Astrocyte (in vitro differentiated cells and primary cell): ENCODE data around the gene GRIA1. TPM values are rescaled to one million over a fixed set of nuclear protein-coding genes. Genes with fewer than 3 reads are reported as not detected.

ENCODE experiments used
- DNase-seq: peaks from one replicate; pipeline ENCODE4 v3.0.0-alpha.2; 2010; ENCODE audit warnings: low read depth
- FAIRE-seq: peaks from 2 replicates; lab custom pipeline; 2011; peaks lifted over from hg19 to GRCh38; lab: Jason Lieb, UNC
- H2AFZ ChIP-seq: 2 replicates; pipeline ENCODE4 v1.6.0; 2012; ENCODE audit warnings: low read depth, low read length, inconsistent platforms
- H3K27ac ChIP-seq: 2 replicates; pipeline ENCODE4 v1.5.1; 2011; ENCODE audit warnings: low read depth, low read length, inconsistent platforms
- H3K27me3 ChIP-seq: 2 replicates; pipeline ENCODE4 v1.6.0; 2011; ENCODE audit warnings: low read length, inconsistent platforms; ENCODE audit not compliant: insufficient read depth
- H3K36me3 ChIP-seq: 2 replicates; pipeline ENCODE4 v1.5.1; 2011; ENCODE audit warnings: low read length, inconsistent platforms; ENCODE audit not compliant: insufficient read depth
- H3K4me1 ChIP-seq: 2 replicates; pipeline ENCODE4 v1.5.1; 2011; ENCODE audit warnings: low read length, inconsistent platforms; ENCODE audit not compliant: insufficient read depth
- H3K4me2 ChIP-seq: 2 replicates; pipeline ENCODE4 v1.6.0; 2012; ENCODE audit warnings: low read length, inconsistent platforms
- H3K4me3 ChIP-seq: 2 replicates; pipeline ENCODE4 v1.5.1; 2011; ENCODE audit warnings: low read depth, mild to moderate bottlenecking, low read length, inconsistent platforms; ENCODE audit not compliant: insufficient read depth
- H3K79me2 ChIP-seq: 2 replicates; pipeline ENCODE4 v1.6.0; 2012; ENCODE audit warnings: mild to moderate bottlenecking, low read length, inconsistent platforms; ENCODE audit not compliant: insufficient read depth
- H3K9ac ChIP-seq: 2 replicates; pipeline ENCODE4 v1.6.0; 2012; ENCODE audit warnings: mild to moderate bottlenecking, low read length, inconsistent platforms
- H3K9me3 ChIP-seq: 2 replicates; pipeline ENCODE4 v1.5.1; 2012; ENCODE audit warnings: low read depth, mild to moderate bottlenecking, low read length, inconsistent platforms; ENCODE audit not compliant: insufficient read depth
- H4K20me1 ChIP-seq: 2 replicates; pipeline ENCODE4 v1.6.0; 2012; ENCODE audit warnings: low read length, inconsistent platforms; ENCODE audit not compliant: insufficient read depth
- H3K27ac Mint-ChIP-seq: one replicate; pipeline ENCODE4 v1.8.0; 2021; ENCODE audit warnings: mild to moderate bottlenecking, mixed read lengths; ENCODE audit not compliant: unreplicated experiment
- H3K27me3 Mint-ChIP-seq: one replicate; pipeline ENCODE4 v1.8.0; 2021; ENCODE audit warnings: low read depth, mixed read lengths; ENCODE audit not compliant: unreplicated experiment
- H3K36me3 Mint-ChIP-seq: one replicate; pipeline ENCODE4 v1.8.0; 2021; ENCODE audit warnings: low read depth, mixed read lengths; ENCODE audit not compliant: unreplicated experiment
- H3K4me1 Mint-ChIP-seq: one replicate; pipeline ENCODE4 v1.8.0; 2021; ENCODE audit warnings: low read depth, mixed read lengths; ENCODE audit not compliant: unreplicated experiment
- H3K4me3 Mint-ChIP-seq: one replicate; pipeline ENCODE4 v1.8.0; 2021; ENCODE audit warnings: mild to moderate bottlenecking, moderate library complexity, mixed read lengths; ENCODE audit not compliant: unreplicated experiment
- H3K9me3 Mint-ChIP-seq: one replicate; pipeline ENCODE4 v1.8.0; 2021; ENCODE audit warnings: mild to moderate bottlenecking, mixed read lengths; ENCODE audit not compliant: unreplicated experiment
- EZH2 ChIP-seq: IDR thresholded peaks from 2 replicates; pipeline ENCODE4 v1.6.1; 2012; ENCODE audit warnings: mild to moderate bottlenecking, low read length, inconsistent platforms; ENCODE audit not compliant: insufficient read depth
- total RNA-seq: library from RNA; stranded (reverse); gene quantifications from 2 replicates; pipeline ENCODE4 v1.2.1, GENCODE V29; 2021
- TF ChIP-seq, protein P1 (sequence below): IDR thresholded peaks from 2 replicates; pipeline ENCODE4 v1.5.1; 2011; ENCODE audit warnings: low read depth, mild to moderate bottlenecking, inconsistent platforms, low read length, moderate library complexity; ENCODE audit not compliant: insufficient read depth

The GRIA1 gene
- total RNA-seq, 1 donor from 2014 or later, result 5.4 TPM

DNA sequence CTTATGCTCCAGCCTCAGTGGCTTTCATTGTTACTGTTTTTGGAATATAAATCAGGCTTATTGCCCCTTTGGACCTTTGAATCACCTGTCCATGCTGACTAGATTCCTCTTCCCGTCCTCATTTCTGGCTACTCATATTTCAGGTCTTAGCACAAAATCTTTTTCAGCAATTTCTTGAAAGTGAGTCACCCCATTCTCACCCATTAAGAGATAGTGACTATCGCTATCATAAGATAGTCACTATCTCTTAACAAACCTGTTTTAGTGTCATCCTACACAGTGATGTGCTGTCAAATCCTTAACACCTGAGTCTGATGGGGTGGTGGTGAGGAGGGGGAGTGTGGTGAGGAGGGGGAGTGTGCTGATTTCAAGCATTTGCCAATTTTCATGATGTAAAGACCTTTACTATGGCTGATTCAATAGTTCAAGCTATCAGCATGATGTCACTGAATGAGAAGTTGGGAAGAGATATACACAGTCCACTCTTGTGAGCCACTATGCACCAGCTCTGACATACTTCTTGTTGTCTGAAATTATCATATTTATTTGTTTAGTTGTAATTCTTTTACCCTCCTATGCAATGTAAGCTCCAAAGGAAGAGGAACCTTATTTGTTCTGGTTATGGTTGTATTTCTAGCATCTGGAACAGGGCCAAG, 95.3 kb downstream of the GRIA1 start:
- H3K4me1 Mint-ChIP-seq, result no peaks in the 10 kb centered on the region
- no peak for TF ChIP-seq EZH2
- Histone ChIP-seq H2AFZ (no peak overlapping the region), H3K27ac (no peak overlapping the region), H3K79me2 (no peaks in the 10 kb centered on the region), H3K4me2 (no peak overlapping the region), H3K9me3 (no peaks in the 10 kb centered on the region), H3K4me1 (no peaks in the 10 kb centered on the region), H3K27me3 (no peaks in the 10 kb centered on the region), H4K20me1 (no peaks in the 10 kb centered on the region), H3K4me3 (no peak overlapping the region), H3K9ac (no peak overlapping the region), H3K36me3 (no peaks in the 10 kb centered on the region)
- H3K27me3 Mint-ChIP-seq, result peaks cover 6% of the 10 kb centered on the region
- peaks cover 2% of the 10 kb centered on the region for H3K36me3 Mint-ChIP-seq
- FAIRE-seq (no peak), DNase-seq (no peak)
- no peaks in the 10 kb centered on the region for H3K9me3 Mint-ChIP-seq
- no peak overlapping the region for H3K27ac Mint-ChIP-seq
- no peak overlapping the region for H3K4me3 Mint-ChIP-seq

DNA sequence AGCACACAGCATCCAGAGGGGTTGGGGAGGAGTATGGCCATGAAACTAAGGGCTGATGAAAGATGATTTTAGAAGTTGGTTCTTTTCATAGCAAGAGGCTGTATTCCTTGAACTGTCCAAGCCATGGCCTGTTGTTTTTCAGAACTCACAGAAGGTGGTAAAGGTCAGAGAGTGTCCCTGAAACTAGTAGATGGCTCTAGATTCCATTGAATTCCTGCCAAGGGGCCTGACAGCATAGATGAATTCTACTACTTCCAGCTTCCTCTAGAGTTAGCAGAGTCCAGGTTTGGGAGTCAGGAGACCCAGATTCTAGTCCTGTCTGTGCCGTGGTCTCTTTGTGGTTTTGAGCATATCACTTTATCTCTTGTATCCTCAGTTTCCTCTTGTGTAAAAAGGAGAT, 101.6 kb downstream of the GRIA1 start:
- Histone ChIP-seq H3K36me3 (no peaks in the 10 kb centered on the region), H3K9ac (no peak overlapping the region), H4K20me1 (no peaks in the 10 kb centered on the region), H3K4me3 (no peak overlapping the region), H3K79me2 (no peaks in the 10 kb centered on the region), H3K4me2 (no peak overlapping the region), H3K9me3 (no peaks in the 10 kb centered on the region), H3K4me1 (no peaks in the 10 kb centered on the region), H3K27me3 (no peaks in the 10 kb centered on the region), H2AFZ (no peak overlapping the region), H3K27ac (no peak overlapping the region)
- H3K4me3 Mint-ChIP-seq, result no peak overlapping the region
- H3K27me3 Mint-ChIP-seq, result no peaks in the 10 kb centered on the region
- peaks cover 5% of the 10 kb centered on the region for H3K4me1 Mint-ChIP-seq
- no peaks in the 10 kb centered on the region for H3K9me3 Mint-ChIP-seq
- H3K27ac Mint-ChIP-seq, result no peak overlapping the region
- DNase-seq (no peak), FAIRE-seq (no peak)
- TF ChIP-seq, protein P1, sequence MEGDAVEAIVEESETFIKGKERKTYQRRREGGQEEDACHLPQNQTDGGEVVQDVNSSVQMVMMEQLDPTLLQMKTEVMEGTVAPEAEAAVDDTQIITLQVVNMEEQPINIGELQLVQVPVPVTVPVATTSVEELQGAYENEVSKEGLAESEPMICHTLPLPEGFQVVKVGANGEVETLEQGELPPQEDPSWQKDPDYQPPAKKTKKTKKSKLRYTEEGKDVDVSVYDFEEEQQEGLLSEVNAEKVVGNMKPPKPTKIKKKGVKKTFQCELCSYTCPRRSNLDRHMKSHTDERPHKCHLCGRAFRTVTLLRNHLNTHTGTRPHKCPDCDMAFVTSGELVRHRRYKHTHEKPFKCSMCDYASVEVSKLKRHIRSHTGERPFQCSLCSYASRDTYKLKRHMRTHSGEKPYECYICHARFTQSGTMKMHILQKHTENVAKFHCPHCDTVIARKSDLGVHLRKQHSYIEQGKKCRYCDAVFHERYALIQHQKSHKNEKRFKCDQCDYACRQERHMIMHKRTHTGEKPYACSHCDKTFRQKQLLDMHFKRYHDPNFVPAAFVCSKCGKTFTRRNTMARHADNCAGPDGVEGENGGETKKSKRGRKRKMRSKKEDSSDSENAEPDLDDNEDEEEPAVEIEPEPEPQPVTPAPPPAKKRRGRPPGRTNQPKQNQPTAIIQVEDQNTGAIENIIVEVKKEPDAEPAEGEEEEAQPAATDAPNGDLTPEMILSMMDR, result no peak
- no peak for TF ChIP-seq EZH2
- no peaks in the 10 kb centered on the region for H3K36me3 Mint-ChIP-seq

DNA sequence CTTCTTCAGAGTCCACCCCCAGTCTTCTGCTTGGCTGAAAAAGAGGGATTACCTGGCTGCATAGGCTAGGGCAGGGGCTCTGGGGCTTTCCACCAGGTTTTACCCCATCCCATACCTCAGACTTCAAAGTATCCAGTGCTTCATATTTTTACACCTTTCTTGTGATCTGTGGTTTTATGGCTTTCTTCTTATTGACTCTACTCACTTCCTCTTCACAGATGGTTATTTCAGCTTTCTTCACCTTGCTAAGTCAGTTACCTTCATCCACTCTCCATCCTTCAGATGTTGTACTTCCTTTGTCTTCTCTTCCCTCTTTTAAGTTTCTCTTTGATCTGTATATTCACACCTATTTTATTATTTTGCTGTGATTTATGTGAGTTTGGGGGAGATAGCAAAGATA, 104.3 kb downstream of the GRIA1 start:
- Mint-ChIP-seq H3K36me3 (no peaks in the 10 kb centered on the region), H3K27ac (no peak overlapping the region), H3K4me1 (peaks cover 5% of the 10 kb centered on the region), H3K4me3 (no peak overlapping the region), H3K27me3 (no peaks in the 10 kb centered on the region), H3K9me3 (no peaks in the 10 kb centered on the region)
- no peaks in the 10 kb centered on the region for H3K36me3 ChIP-seq
- H3K79me2 ChIP-seq, result no peaks in the 10 kb centered on the region
- H3K4me1 ChIP-seq, result no peaks in the 10 kb centered on the region
- no peak for DNase-seq
- no peak for FAIRE-seq
- H3K9ac ChIP-seq, result no peak overlapping the region
- no peak overlapping the region for H3K4me3 ChIP-seq
- H4K20me1 ChIP-seq, result no peaks in the 10 kb centered on the region
- H3K27ac ChIP-seq, result no peak overlapping the region
- no peak overlapping the region for H3K4me2 ChIP-seq
- H3K27me3 ChIP-seq, result no peaks in the 10 kb centered on the region
- H3K9me3 ChIP-seq, result no peaks in the 10 kb centered on the region
- TF ChIP-seq, protein P1, result no peak
- TF ChIP-seq EZH2, result no peak
- H2AFZ ChIP-seq, result no peak overlapping the region
